Hepatocyte (in vitro differentiated cells): Measurements from ENCODE around the gene BRD3OS.

Experiments
- EZH2 ChIP-seq: fragments of 200-600 bp; sonication (generic); IDR thresholded peaks from 2 replicates; pipeline ENCODE4 v1.6.1; 2016; ENCODE audit warnings: antibody characterized with exemption, mild to moderate bottlenecking, borderline replicate concordance
- EZH2phosphoT487 ChIP-seq: fragments of 200-600 bp; sonication (generic); IDR thresholded peaks from one replicate; pipeline ENCODE4 v1.6.1; 2018; ENCODE audit warnings: antibody characterized with exemption, mild to moderate bottlenecking, low read depth, moderate library complexity; ENCODE audit not compliant: unreplicated experiment, severe bottlenecking
- TF ChIP-seq, protein P1 (sequence below): fragments of 200-600 bp; sonication (generic); IDR thresholded peaks from 2 replicates; pipeline ENCODE4 v1.5.1; 2016; ENCODE audit warnings: antibody characterized with exemption, mild to moderate bottlenecking; ENCODE audit not compliant: poor library complexity

DNA sequence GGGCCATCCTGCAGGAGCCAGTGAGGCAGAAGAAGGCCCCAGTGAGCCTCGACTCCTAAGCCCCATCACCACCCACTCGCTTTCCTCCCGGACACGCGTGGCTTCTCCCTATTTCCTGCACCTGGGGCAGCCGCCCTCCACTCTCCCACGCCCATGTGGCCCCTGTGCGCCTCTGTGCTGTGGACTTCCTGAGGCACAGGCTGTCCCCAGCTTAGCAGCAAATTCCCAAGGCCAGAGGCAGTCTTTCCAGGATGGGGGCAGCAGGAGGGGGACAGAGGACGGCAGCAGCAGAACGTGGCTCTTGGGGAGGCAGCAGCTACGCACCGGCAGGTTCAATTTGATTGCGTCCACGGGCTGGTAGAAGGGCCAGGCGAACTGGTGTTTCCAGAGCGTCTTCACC is 27.7 kb downstream of the BRD3OS start:
- TF ChIP-seq, protein P1, sequence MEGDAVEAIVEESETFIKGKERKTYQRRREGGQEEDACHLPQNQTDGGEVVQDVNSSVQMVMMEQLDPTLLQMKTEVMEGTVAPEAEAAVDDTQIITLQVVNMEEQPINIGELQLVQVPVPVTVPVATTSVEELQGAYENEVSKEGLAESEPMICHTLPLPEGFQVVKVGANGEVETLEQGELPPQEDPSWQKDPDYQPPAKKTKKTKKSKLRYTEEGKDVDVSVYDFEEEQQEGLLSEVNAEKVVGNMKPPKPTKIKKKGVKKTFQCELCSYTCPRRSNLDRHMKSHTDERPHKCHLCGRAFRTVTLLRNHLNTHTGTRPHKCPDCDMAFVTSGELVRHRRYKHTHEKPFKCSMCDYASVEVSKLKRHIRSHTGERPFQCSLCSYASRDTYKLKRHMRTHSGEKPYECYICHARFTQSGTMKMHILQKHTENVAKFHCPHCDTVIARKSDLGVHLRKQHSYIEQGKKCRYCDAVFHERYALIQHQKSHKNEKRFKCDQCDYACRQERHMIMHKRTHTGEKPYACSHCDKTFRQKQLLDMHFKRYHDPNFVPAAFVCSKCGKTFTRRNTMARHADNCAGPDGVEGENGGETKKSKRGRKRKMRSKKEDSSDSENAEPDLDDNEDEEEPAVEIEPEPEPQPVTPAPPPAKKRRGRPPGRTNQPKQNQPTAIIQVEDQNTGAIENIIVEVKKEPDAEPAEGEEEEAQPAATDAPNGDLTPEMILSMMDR = no peak
- TF ChIP-seq EZH2 (no peak), EZH2phosphoT487 (no peak)
